Measurements from ENCODE around the gene ELP5. TPM values are rescaled to one million over a fixed set of nuclear protein-coding genes. Genes with fewer than 3 reads are reported as not detected.
A peak's percentile ranks its signal among the peaks of the same experiment; 100 is the strongest.

Gene ELP5, protein sequence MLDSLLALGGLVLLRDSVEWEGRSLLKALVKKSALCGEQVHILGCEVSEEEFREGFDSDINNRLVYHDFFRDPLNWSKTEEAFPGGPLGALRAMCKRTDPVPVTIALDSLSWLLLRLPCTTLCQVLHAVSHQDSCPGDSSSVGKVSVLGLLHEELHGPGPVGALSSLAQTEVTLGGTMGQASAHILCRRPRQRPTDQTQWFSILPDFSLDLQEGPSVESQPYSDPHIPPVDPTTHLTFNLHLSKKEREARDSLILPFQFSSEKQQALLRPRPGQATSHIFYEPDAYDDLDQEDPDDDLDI
- 10 to 100 TPM; 58.1 to 62.3 TPM for total RNA-seq

DNA sequence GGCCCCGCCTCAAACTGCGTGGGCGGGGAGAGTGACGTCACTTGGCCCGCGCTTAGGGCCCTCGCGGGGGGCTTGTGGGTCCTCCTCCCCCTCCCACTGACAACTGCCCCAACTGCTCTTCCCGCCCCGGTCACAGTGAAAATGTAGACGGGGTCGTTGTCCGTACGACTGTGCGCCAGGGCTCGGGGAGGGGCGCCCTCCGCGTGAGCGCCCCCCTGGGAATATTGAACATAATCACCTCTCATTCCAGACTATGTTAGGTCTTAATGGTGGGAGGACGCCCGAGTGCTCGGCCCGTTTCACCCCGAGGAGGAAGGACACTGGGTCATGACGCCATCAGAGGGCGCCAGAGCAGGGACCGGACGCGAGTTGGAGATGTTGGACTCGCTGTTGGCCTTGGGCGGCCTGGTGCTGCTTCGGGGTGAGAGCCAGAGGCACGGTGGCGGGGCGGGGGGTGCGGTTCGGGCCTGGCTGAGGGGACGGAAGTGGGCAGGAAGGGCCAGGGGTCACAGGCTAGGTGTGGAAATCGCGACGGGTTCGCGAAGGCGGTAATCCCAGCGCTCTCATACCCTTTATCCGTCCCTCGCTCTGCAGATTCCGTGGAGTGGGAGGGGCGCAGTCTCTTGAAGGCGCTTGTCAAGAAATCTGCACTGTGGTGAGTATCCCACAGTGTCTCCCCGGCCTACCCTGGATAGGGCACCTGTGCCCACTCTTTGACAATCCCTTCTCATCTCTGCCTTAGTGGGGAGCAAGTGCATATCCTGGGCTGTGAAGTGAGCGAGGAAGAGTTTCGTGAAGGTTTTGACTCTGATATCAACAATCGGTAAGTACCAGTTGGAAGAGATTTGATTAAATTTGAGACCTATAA, at the start of gene ELP5:
ELP5 (plus strand) TSS at position 40 of the 868 bp plus-strand sequence; CDS start at position 376, 336 bp downstream.
- DNase-seq: peak; percentile 94
- H3K4me1 Mint-ChIP-seq: peaks cover 40% of the 10 kb centered on the region
- H3K9me3 Mint-ChIP-seq (ENCODE audit: low read depth): no peaks in the 10 kb centered on the region
- H3K4me3 Mint-ChIP-seq: peak within 1 kb of the TSS; percentile 93
- H3K36me3 Mint-ChIP-seq (ENCODE audit: low read depth): peaks cover 37% of the 10 kb centered on the region
- no peaks in the 10 kb centered on the region for H3K27me3 Mint-ChIP-seq
- H3K27ac Mint-ChIP-seq: peak within 1 kb of the TSS; percentile 99
- ChIA-PET CTCF (no interaction called here), POLR2A (interaction anchor here (1.0 to 1.6 kb wide), 3 partner anchors 10 to 77 kb away, joined by 3 to 8 read pairs (median 4); partner anchors contain the start of genes GABARAP and PHF23)
- peak; percentile 65 for ATAC-seq
- intact Hi-C loops (cut with DNase I, micrococcal nuclease): loop anchor here (1.0 to 5.0 kb wide), 24 partner anchors 10 to 680 kb away; partner anchors contain the start of genes EIF5A (in 2 of the 2), POLR2A (in 2 of the 2), ACADVL (in 1 of the 2) and CNTROB (in 1 of the 2)

- Mint-ChIP-seq H3K9me3 (ENCODE audit: low read depth) (no peaks in the 10 kb centered on the region), H3K27me3 (no peaks in the 10 kb centered on the region), H3K36me3 (ENCODE audit: low read depth) (no peaks in the 10 kb centered on the region), H3K4me3 (no peak overlapping the region), H3K4me1 (peaks cover 24% of the 10 kb centered on the region), H3K27ac (no peak overlapping the region)
- no peak for ATAC-seq
- POLR2A ChIA-PET: no interaction called here
- intact Hi-C loops (cut with DNase I, micrococcal nuclease): no loop called here
- no peak for DNase-seq
- CTCF ChIA-PET: interaction anchor here (0.6 to 0.7 kb wide), 2 partner anchors 157 to 1444 kb away, joined by 3 read pairs; no protein-coding TSS in a partner anchor
Measured at GRCh38 chr17:7203391-7203790, 48.6 kb upstream of the ELP5 start.

- no peak for DNase-seq
- peak; percentile 6 for ATAC-seq
- Mint-ChIP-seq H3K4me3 (peak overlapping the region; percentile 75), H3K36me3 (ENCODE audit: low read depth) (no peaks in the 10 kb centered on the region), H3K4me1 (peaks cover 24% of the 10 kb centered on the region), H3K27ac (peak overlapping the region; percentile 83), H3K27me3 (no peaks in the 10 kb centered on the region), H3K9me3 (ENCODE audit: low read depth) (no peaks in the 10 kb centered on the region)
- intact Hi-C loops (cut with DNase I, micrococcal nuclease): no loop called here
- CTCF ChIA-PET: no interaction called here
- POLR2A ChIA-PET: interaction anchor here (0.5 to 0.7 kb wide), 2 partner anchors 15 to 381 kb away, joined by 3 to 5 read pairs; partner anchors contain the start of gene DLG4
Measured at GRCh38 chr17:7204336-7204735, 47.7 kb upstream of the ELP5 start.

DNA sequence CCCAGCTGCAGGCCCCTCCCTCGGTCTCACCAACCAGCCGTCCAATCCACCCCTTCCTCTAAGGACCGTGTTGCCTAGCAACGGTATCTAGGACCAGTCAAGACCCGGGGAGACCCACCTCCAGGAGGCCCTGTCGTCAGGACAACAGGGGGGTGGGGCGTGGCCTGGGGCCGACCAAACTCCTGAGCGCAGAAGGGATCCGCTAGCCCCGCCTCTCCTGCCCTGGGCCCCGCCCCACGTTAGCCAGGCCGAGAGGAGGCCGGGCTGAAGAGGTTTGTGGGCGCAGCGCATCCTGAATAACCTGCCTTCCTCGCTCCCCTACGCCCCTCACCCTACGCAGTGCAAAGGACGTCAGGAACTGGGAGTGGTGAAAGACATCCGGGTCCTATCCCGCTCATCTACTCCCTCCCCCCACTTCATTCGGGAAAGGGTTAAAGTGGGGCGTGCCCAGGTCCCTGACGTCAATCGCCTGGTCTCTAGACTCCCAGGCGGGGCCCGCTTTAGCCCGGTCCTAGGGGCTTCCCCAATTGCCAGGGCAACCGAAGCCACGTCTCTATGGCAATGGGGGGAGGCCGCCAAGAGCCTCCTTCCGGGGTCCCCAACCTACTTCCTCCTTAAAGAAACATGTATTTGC, 47.1 kb upstream of the ELP5 start:
- ChIA-PET CTCF (no interaction called here), POLR2A (interaction anchor here (0.7 kb wide), 1 partner anchor 14 kb away, joined by 5 read pairs; the partner anchor contains the start of gene DLG4)
- peak overlapping the region; percentile 83 for H3K27ac Mint-ChIP-seq
- no peaks in the 10 kb centered on the region for H3K36me3 Mint-ChIP-seq (ENCODE audit: low read depth)
- ATAC-seq (peak; percentile 92), DNase-seq (peak; percentile 95)
- intact Hi-C loops (cut with DNase I, micrococcal nuclease): loop anchor here (1.0 kb wide), 4 partner anchors 9 to 182 kb away; partner anchors contain the start of genes BCL6B (in 1 of the 2) and PHF23 (in 1 of the 2)
- H3K27me3 Mint-ChIP-seq: no peaks in the 10 kb centered on the region
- peaks cover 24% of the 10 kb centered on the region for H3K4me1 Mint-ChIP-seq
- H3K4me3 Mint-ChIP-seq: peak overlapping the region; percentile 75
- no peaks in the 10 kb centered on the region for H3K9me3 Mint-ChIP-seq (ENCODE audit: low read depth)

- intact Hi-C loops (cut with DNase I, micrococcal nuclease): loop anchor here (1.0 kb wide), 4 partner anchors 9 to 182 kb away; partner anchors contain the start of genes BCL6B (in 1 of the 2) and PHF23 (in 1 of the 2)
- peak overlapping the region; percentile 75 for H3K4me3 Mint-ChIP-seq
- no peaks in the 10 kb centered on the region for H3K36me3 Mint-ChIP-seq (ENCODE audit: low read depth)
- ChIA-PET POLR2A (no interaction called here), CTCF (no interaction called here)
- ATAC-seq (no peak), DNase-seq (no peak)
- H3K27me3 Mint-ChIP-seq: peaks cover 2% of the 10 kb centered on the region
- no peaks in the 10 kb centered on the region for H3K9me3 Mint-ChIP-seq (ENCODE audit: low read depth)
- H3K27ac Mint-ChIP-seq: peak overlapping the region; percentile 83
- peaks cover 28% of the 10 kb centered on the region for H3K4me1 Mint-ChIP-seq
Measured at GRCh38 chr17:7205561-7205960, 46.5 kb upstream of the ELP5 start.

DNA sequence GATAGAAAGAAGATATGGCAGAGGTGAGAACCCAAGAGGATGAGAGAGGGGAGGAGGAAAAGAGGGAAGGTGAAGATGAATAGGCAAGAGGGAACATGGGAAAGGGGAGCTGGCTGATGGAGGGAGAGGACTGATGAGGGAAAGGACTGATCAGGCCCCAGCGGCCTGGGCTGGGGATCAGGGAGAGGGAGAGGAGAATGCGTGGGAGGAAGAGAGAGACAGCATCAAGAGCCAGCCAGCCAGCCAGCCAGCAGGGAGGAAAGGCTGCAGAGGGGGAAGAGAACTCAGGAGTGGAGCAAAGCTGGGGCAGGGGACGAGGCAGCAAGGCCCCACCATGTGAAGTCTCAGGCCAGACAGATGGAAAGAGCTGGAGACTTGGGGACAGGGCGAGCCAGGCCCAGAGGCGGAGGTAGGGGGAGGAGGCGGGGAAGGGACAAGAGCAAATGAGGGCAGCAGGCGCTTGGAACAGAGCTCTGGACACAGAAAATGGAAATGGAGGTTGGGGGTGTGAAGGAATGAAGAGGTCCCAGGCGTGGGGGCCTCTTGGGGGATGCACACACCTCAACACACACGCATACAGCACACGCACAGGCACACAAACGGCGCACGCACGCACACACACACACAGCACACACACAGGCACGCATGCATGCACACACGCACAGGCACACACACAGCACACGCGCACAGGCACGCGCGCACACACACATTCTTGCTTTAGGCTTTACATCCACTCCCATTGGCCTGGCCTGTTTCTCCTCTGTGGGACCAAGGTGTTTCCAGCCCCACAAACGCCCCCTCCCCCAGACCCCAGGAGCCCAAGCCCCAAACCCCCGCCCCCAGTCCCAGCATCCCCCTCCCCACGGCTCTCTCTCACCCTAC, 44.7 kb upstream of the ELP5 start:
- CTCF ChIA-PET: interaction anchor here (0.5 kb wide), 1 partner anchor 116 kb away, joined by 4 read pairs; no protein-coding TSS in a partner anchor
- no peaks in the 10 kb centered on the region for H3K9me3 Mint-ChIP-seq (ENCODE audit: low read depth)
- H3K4me1 Mint-ChIP-seq: peaks cover 36% of the 10 kb centered on the region
- no peak overlapping the region for H3K27ac Mint-ChIP-seq
- ATAC-seq: no peak
- no peak overlapping the region for H3K4me3 Mint-ChIP-seq
- no peak for DNase-seq
- peaks cover 7% of the 10 kb centered on the region for H3K27me3 Mint-ChIP-seq
- intact Hi-C loops (cut with DNase I, micrococcal nuclease): no loop called here
- no peaks in the 10 kb centered on the region for H3K36me3 Mint-ChIP-seq (ENCODE audit: low read depth)
- POLR2A ChIA-PET: interaction anchor here (0.7 kb wide), 1 partner anchor 479 kb away, joined by 3 read pairs; no protein-coding TSS in a partner anchor

GRCh38 chr17:7208027-7208571, 43.9 kb upstream of the ELP5 start:
- ChIA-PET CTCF (no interaction called here), POLR2A (no interaction called here)
- Mint-ChIP-seq H3K27me3 (peaks cover 7% of the 10 kb centered on the region), H3K36me3 (ENCODE audit: low read depth) (no peaks in the 10 kb centered on the region), H3K4me1 (peaks cover 38% of the 10 kb centered on the region), H3K9me3 (ENCODE audit: low read depth) (no peaks in the 10 kb centered on the region), H3K27ac (no peak overlapping the region), H3K4me3 (no peak overlapping the region)
- DNase-seq: no peak
- no peak for ATAC-seq
- intact Hi-C loops (cut with DNase I, micrococcal nuclease): no loop called here

DNA sequence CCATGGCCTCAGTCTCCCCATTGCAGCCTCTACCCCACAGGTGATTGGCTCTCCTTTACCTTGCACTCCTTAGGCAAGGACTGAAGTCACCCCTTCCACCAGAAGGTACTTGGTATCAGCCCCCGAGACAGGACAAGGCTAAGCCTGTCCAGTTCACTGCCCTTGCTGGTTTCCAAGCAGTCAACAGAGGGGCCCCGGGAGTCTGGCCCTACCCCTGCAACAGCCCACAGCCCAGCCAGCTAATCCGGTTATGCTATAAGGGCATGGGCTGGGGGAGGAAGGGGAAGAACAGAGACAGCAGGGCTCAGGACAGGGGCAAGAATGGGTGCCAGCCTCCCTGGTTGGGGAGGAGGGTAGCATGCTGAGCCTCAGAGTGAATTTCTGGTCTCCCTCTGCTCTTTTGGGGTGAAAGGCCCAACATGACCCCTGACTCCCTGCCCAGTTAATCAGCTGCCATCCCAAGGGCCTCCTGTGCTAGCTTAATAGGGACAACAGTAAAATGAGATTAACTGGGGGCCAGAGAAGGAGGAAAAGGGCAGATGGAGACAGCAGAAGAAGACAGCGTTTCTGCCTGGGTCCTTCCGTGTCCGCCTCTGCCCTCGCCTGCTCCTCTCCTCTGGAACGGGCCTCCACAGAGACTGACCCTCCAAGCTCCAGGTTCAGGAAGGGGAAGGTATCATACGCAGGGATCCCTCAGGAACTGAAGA, 43.1 kb upstream of the ELP5 start:
- H3K27me3 Mint-ChIP-seq: peaks cover 7% of the 10 kb centered on the region
- no peak for DNase-seq
- ATAC-seq: no peak
- H3K27ac Mint-ChIP-seq: no peak overlapping the region
- H3K36me3 Mint-ChIP-seq (ENCODE audit: low read depth): no peaks in the 10 kb centered on the region
- H3K4me1 Mint-ChIP-seq: peaks cover 42% of the 10 kb centered on the region
- intact Hi-C loops (cut with DNase I, micrococcal nuclease): no loop called here
- ChIA-PET CTCF (no interaction called here), POLR2A (no interaction called here)
- no peak overlapping the region for H3K4me3 Mint-ChIP-seq
- no peaks in the 10 kb centered on the region for H3K9me3 Mint-ChIP-seq (ENCODE audit: low read depth)

GRCh38 chr17:7211491-7212273, 40.3 kb upstream of the ELP5 start:
- Mint-ChIP-seq H3K9me3 (ENCODE audit: low read depth) (no peaks in the 10 kb centered on the region), H3K4me1 (peaks cover 48% of the 10 kb centered on the region), H3K27me3 (peaks cover 7% of the 10 kb centered on the region), H3K4me3 (peak overlapping the region; percentile 20), H3K36me3 (ENCODE audit: low read depth) (no peaks in the 10 kb centered on the region), H3K27ac (no peak overlapping the region)
- POLR2A ChIA-PET: no interaction called here
- no peak for DNase-seq
- intact Hi-C loops (cut with DNase I, micrococcal nuclease): loop anchor here in 1 of 2 experiments (10.0 kb wide), 1 partner anchor 567 kb away; the partner anchor contains the start of genes KIAA0753 and TXNDC17
- ATAC-seq: no peak
- CTCF ChIA-PET: no interaction called here

Measured in activated CD4-positive, alpha-beta T cell treated with anti-CD3 and anti-CD28 coated beads for 36 hours (primary cell).